ENCODE data around the gene URB1.
"Not testable (repeated sequence)": the region's sequence is repeated elsewhere in the genome, so short reads cannot be mapped to it uniquely, and the experiment has no call there.

Gene URB1

GRCh38 chr21:32412162-32413014 is 19.6 kb upstream of the URB1 start, which contains the start of gene EVA1C:
Gene EVA1C (plus strand): TSS chr21:32412706. CDS start chr21:32412854, 148 bp downstream.
- DNase-seq: peak; percentile 24

DNA sequence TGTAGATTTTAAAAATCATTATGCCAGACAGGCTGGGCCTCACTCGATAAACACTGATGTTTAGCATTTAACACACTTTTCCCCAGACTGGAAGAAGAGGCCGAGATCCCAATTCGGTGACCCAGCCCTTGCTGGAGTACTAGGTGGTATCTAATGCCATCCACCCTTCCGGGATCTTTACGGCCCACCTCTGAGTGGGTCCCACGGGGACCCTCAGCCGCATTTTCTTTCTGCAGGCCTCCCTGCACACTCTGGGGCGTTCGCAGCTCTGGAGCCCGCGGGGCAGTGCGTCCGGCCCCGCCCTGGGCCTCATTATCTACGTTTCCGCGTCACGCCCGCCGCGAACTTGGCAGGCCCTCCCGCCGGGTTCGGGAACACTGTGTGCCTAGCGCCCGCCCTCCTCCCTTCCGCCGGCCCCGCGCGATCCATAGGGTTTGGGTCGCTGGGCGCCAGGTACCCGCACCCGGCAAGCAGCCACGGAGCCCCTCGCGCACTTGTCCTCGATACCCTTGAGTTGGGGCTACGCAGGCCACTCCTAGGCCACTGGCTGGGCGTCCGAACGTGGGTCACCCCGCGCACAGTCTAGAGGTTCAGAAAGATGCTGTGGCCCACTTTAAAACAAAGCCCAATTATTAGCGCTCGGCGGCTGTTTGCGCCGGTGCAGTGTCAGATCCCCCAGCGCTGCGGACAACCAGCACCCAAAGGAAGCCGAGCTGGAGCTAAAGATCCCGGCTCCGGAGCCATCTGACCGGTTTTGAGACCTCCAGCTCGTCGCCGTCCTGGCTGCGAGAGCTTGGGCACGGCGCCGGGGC is 18.7 kb upstream of the URB1 start:
- DNase-seq: peak; percentile 37

DNA sequence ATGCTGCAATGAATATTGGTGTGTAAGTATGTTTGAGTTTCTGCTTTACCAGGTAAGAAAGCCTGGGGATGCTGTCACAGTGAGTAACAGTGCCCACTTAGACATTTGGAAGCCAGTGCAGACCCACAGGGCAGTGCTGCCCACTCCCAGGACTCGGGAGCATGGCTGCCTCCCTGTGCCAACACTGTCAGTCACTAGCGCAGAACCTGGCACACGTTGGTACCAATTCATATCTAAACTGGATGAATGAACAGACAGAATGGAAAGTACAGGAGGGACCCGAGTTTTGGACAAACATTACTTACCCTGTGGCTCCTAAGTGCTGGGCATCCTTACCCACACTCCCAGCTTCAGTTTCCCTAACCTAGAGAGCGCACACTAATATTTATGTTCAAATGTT is 18.1 kb upstream of the URB1 start:
- no peak for DNase-seq

GRCh38 chr21:32410291-32410690 is 17.5 kb upstream of the URB1 start:
- DNase-seq: no peak

- DNase-seq: no peak
These were observed 13.6 kb upstream of the URB1 start for GRCh38 chr21:32406405-32406804.

GRCh38 chr21:32403201-32403777 is 10.5 kb upstream of the URB1 start:
- peak; percentile 39 for DNase-seq

DNA sequence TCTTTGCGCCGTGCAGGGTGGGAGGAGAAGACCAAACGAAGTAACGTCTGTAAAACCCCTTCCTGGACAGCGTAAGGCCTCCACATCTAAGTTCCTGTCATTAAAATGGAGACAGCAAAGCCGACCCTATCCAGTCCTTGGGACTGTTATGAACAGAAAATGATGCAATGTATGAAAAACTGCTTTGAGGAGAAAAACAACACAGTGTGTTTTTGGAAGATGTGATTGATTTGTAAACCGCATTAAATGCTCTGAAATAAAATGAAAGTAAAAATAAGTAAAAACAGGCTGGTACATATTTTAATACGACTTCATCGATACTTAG is 827 bp upstream of the URB1 start:
- DNase-seq: no peak

GRCh38 chr21:32392299-32392879 is 423 bp downstream of the URB1 start:
- no peak for DNase-seq

GRCh38 chr21:32391755-32392154 is 1.1 kb downstream of the URB1 start:
- no peak for DNase-seq

- not testable (repeated sequence) for DNase-seq
These were observed 2.1 kb downstream of the URB1 start for GRCh38 chr21:32390537-32391224.

DNA sequence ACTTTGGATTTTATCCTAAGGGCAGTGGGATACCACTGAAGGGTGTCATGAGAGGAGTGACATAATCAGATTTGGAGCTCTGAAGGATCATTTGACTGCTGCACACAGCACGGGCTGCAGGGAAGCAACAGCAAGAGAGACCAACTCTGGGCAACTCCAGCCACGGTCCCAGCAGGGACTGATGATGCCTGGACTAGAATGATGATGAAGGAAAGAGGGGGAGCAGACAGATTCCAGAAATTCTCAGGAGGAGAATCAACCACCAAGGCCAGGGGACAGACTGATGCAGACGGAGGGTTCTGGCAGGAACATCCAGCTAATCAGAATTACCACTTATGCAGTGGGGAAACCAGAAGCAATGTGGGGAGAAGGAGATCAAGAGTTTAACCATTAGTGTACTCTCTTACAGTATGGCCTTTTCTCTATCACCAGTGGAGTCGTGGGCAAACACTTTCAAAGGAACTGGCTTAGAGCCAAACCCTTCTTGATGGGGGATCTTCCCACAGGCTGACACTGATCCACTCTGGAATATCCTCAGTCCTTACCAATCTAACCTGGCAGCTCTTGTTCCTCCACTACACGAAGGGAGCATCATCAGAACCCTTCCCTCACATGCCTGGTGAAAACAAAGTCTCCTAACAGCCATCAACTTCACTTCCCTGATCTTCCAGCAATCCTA is 3.3 kb downstream of the URB1 start:
- no peak for DNase-seq

DNA sequence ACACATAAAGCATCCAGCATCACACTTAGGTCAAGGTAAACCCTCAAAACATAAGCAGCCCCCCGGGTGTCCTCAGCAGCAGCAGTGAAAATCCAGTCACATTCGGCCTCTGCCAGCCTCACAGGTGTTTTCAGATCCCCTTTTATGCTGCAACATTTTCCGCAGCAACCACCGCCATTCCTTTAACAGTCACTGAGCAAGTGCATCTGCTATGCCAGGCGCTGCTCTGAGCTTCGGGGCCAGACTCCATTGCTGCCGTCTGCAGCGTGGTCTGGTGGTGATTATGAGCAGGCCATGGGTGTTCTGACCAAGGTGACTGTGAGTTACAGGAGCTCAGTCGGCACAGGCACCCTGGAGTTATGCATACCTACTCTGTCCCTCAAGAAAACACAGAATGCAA is 4.5 kb downstream of the URB1 start:
- DNase-seq: no peak

DNA sequence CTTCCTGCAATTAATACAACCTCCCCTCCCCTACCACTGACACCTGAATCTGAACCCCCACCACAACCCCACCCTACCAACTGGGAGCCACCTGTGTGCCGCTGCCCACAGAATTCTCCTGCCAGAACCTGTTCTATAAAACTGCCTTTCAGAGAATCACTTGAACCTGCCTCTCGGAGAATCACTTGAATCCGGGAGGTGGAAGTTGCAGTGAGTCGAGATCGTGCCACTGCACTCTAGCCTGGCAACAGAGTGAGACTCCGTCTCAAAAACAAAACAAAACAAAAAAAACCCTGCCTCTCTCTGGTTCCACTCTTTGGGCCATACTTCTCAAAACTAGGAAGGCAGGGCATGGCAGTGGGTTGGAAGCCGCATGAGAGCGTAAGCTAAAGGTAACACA is 5.7 kb downstream of the URB1 start:
- no peak for DNase-seq

GRCh38 chr21:32386195-32386870 is 6.5 kb downstream of the URB1 start:
- DNase-seq: no peak

DNA sequence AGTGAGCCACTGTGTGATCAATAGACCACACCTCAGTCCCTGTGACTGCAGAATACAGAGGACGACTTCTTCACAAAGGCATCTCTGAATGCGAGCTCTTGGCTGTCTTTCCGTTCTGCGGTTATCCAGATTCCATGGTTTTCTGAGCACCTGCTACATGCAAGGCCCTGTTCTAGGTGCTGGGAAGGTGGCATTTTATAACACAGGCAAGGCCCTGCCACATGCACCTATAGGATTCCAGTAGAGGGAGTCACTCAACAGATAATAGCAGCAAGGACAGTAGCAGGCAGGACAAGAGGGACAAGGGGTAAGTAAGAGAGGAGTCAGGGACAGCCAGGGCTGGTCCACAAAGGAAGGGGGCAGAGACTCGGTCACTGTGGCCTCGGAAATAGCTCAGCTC is 9.0 kb downstream of the URB1 start:
- DNase-seq: no peak

DNA sequence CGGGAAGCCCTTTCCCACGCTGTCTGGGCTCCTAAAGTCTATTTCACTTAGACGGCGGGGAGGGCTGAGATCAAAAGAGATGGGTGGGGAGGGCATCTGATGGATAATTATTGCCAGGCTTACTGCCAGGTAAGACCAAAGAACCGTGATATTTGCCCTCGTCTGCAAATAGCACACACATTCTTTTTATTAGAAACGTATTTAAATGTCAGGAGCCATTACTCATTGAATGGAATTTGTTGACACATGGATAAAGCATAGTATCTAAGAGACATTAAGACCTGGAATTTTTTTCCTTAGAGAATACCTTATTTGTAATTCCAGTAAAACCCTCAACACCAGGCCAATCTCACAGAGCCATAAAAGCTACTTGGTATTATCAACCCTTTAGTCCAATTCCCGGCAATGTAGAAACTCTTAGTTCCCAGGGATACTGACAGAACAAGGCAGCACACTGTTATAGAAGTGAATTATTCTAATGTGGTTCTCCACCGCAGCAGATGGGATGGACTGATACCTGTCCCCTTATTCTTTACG is 10.6 kb downstream of the URB1 start:
- no peak for DNase-seq

DNA sequence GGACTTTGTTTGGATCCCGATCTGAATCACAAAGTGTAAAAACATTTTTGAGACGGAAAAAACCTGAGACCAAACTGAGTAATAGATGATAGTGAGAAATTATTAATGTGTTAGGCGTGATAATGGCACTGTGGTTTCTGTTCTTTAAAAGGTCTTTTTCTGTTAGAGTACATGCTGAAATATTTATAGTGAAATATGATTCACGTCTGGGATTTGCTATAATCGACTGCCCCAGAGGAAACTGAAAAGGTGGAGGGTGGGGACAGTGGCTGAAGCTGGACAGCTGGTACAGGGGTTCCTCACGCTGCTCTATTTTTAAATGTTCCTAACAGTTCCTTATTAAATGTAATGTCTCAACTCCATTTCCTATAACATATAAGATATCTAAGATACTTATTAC is 11.2 kb downstream of the URB1 start:
- no peak for DNase-seq

DNA sequence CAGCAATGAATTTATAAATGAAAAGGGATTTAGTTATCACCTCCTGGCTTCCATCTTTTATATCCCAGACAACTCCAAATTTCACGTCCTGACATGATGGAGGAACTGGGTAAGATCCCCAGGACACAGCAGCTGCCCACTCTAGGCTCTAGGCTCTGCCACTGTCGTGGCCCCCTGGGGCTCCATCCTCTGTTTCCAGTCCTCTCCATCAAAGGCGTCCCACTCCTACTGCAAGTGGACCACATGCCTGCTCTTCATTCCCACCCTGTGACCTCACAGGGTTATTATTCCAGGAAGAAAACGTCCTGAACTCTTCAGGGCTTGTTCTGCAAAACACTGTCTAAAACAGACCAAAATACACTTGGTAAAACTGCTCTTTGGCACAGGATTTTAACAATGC is 11.9 kb downstream of the URB1 start:
- DNase-seq: no peak

DNA sequence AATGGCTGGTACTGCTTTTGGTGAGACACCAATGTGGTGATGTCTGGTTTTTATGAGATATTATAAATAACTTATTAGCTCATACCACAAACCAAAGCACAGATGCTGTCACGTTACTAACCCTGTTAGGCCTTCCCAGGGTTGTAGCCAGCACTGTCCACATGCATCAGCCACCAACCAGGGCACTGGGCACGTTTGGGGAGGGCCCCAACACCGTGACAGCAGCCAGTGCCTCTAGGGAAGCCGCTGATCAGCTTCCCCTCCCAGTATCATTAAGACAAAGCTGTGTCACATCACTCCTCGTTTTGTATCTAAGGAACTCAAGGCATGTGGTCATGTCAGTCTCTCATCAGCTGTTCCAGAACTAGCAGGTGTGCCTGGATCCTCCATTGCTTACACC is 13.9 kb downstream of the URB1 start:
- no peak for DNase-seq

- no peak for DNase-seq
These were observed 14.8 kb downstream of the URB1 start for GRCh38 chr21:32377991-32378390.

DNA sequence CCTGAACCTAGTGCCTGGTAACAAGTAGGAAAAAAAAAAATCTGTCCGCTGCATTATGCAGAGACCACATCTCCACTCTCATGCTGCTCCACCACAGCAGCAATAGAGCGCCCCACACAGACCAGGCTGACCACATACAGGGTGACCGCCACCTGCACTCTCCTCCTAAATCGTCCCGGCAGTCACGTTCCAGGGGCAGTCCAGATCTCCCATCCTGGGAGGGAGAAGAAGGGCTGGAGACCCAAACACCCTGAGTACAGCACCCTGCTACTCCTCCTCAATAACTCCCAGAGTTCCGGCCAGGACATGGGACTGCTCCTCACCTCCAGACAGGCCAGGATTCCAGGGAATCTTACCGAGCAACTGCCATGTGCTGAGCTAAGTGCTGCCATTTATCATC is 15.3 kb downstream of the URB1 start:
- no peak for DNase-seq

Data from NCI-H2029 (cell line).